Camera-type eye (tissue), 1 donor: ENCODE results near the gene FHIT. TPM values are rescaled to one million over a fixed set of nuclear protein-coding genes. Genes with fewer than 3 reads are reported as not detected.

Source experiments
- total RNA-seq: library from RNA; depleted of rRNA; stranded (reverse); fragments of >200 nt; gene quantifications from one replicate; pipeline ENCODE4 v1.2.3, GENCODE V29; 2014

Gene FHIT
- total RNA-seq = 6.8 TPM

DNA sequence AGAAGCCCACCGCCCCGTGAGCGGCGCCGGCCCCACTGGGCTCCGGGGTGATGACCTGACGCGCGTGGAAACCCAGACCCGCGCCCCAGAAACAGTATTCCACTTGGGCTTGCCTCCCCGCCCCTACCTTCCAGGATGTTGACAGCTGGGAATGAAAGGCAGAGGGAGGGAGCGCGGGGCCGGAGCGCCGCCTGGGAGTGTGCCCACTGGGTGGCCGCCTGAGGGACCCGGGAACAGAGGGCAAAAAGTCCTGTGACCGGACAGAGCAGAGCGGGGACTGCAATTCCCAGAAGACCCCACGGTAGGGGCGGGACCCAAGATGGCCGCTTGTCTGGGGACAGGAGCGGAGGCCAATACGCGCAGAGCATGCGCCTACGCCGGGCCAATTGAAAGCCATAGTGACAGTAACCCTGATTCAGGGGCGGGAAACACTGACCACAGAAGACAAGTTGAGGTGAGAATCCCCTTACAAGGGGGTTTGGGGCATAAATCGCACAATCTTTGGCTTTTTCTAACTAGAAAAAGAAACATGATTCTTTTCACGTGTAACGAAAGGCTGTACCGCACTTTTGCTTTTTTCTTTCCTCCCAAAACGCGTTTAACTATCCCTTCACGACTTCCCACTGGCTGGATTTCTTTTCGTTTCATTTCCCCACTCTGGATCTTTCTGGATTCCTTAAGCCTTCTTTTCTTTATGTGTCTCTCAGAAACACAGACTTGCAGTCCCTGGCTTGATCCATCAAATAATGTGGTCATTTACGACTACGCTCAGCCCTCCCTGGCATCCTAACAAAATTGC is at the start of gene FHIT:
FHIT (minus strand) TSS at position 279 of the 799 bp plus-strand sequence.

